GM12872 (cell line): ENCODE results near the gene TMED5.

Experiments
- TF ChIP-seq, protein P1 (sequence below): IDR thresholded peaks from 3 replicates; pipeline ENCODE4 v1.5.1; 2011; ENCODE audit warnings: low read depth, mild to moderate bottlenecking, low read length, moderate library complexity; ENCODE audit not compliant: insufficient read depth

The TMED5 gene

DNA sequence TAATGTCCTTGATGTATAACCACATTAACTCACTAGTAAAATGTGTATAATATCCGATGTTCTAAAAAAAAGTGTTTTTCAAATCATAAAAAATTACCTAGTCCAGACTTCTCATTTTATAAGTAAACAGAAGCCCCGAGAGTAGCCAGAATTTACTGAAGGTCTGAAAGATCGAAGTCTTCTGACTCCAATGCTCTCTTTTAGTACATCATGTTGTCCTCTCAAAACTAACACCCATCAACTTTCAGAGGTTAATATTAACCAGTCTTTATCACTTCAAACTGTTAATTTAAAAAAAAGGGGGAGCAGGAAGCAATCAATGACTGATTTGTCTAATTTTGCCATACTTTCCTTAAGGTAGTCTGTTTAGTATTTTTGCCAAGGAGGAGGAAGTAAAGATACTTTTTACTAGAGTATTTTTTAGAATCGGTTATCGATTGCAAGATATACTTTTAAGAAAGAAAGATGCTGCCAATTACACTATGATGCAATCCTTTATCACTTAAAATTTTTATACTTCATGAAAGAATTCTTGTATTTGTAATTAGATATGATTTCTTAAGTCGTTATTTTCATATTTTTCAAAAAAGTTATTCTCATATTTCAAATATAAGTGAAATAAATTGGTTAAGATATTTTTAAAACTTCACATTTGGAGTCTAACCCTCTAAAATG lies 25.8 kb upstream of the TMED5 start:
- TF ChIP-seq, protein P1, sequence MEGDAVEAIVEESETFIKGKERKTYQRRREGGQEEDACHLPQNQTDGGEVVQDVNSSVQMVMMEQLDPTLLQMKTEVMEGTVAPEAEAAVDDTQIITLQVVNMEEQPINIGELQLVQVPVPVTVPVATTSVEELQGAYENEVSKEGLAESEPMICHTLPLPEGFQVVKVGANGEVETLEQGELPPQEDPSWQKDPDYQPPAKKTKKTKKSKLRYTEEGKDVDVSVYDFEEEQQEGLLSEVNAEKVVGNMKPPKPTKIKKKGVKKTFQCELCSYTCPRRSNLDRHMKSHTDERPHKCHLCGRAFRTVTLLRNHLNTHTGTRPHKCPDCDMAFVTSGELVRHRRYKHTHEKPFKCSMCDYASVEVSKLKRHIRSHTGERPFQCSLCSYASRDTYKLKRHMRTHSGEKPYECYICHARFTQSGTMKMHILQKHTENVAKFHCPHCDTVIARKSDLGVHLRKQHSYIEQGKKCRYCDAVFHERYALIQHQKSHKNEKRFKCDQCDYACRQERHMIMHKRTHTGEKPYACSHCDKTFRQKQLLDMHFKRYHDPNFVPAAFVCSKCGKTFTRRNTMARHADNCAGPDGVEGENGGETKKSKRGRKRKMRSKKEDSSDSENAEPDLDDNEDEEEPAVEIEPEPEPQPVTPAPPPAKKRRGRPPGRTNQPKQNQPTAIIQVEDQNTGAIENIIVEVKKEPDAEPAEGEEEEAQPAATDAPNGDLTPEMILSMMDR = no peak

DNA sequence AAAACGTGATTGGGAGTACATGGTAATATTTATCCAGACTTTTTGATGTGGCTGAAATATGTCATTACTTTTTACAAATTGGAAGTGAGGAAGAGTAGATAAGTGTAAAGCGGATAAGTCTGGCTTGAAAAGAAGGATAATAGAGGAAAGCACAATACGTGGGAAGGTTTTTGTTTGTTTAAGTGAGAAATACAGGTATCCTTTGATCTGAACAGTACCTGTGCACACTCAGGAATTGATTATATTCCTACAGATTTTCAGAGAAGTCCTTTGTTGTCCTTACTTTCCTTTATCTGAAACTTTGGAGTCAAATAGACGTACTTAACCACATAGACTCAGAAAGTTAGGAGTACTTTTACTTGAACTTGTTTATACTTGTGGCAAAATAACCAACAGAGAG lies 20.5 kb upstream of the TMED5 start:
- TF ChIP-seq, protein P1 = no peak

- TF ChIP-seq, protein P1 = no peak
These were observed 19.9 kb upstream of the TMED5 start for GRCh38 chr1:93200086-93200620.

GRCh38 chr1:93199150-93199549 lies 18.9 kb upstream of the TMED5 start:
- TF ChIP-seq, protein P1 = no peak

- TF ChIP-seq, protein P1 = no peak
These were observed 16.4 kb upstream of the TMED5 start for GRCh38 chr1:93196591-93196990.

DNA sequence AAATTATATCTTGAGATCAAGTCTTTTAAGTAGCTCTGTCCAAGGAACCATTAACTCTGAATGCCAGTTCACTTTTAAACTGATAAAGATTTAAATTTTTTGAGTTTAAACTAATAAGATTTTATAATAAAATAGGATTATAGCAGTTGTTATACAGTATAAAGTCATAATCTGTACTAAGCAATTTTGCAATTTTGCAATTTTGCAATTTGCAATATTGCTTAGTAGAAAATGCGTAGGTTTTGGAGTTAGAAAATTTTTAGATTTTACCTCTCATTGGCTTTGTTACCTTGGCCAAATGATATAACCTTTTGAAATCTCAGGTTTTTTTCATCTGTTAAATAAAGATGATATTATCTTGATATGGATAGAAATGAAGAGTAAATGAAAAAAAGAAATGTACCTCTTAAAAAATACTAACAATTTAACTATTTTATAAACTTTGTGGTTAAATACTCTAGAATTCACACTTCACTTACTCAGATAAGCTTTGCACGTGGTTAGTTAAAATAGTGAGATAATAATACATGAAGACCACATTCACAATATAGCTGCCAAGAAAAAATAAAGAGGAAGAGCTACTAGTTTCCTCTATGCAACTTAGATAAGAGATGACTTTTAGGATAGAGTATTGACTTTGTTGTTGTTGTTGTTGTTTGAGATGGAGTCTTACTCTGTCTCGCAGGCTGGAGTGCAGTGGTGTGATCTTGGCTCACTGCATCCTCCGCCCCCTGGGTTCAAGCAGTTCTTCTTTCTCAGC lies 14.2 kb upstream of the TMED5 start:
- TF ChIP-seq, protein P1 = no peak

DNA sequence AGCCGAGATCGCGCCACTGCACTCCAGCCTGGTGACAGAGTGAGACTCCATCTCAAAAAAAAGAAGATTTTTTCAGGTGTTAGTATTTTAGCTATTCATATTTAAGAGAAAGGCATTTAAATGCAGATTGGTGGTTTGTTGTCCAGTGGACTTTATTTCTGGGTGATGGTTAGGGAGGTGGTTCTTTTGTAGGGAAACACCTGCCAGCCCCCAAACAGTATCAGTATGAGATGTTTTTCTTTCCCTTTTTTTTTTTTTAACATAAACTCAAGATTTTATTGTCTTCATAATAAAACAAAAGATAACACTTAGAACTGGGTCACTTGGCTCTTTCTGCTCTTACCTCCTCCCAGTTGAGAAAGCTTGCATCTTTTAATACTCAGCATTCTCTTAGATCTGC lies 10.2 kb upstream of the TMED5 start:
- TF ChIP-seq, protein P1 = no peak
